NK-92 treated with Interleukin-12 subunit alpha and Interleukin-12 subunit beta, amount 100 ng/mL, for 24 hours (cell line): Measurements from ENCODE around the gene TLCD5.

Experiments
- DNase-seq: peaks from one replicate; lab custom pipeline; 2025; lab: John Stamatoyannopoulos, UW

TLCD5 gene

DNA sequence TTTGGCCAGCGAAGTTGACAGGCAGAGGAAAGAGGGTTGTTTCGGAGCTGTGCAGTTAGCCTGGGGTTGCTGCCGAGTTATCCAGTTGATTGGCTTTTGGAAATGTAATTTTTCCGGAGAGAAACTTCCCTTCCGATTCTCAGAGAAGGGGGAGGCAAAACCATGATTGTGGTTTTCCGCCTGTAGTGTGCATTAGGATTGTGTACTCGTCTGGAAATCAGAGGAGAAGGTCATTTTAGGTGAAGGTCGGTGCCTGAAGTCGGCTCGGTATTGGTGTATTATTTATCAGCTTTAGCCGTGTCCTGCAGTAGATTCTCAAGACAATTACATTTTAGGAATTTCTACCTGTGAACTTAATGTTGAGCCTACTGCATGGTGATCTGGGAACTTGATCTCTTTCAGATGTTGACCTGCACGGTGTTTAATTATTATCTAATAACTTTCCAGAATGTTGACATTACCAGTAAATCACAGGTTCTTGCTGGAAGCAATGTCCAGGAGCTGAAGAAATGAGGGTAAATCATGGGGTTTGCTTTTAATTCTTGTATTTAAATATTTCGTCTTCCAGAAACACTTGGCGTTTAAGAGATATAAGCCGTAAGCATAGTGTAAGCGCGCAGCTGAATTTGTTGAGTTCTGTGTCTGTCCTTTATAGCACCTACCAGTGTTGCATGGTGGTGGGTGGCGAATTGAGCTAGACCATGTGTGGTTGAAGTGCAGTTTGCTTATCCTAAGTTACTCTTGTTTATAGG is 12.4 kb downstream of the TLCD5 start:
- no peak for DNase-seq

- DNase-seq, result no peak
Measured at GRCh38 chr11:120338107-120338933, 13.2 kb downstream of the TLCD5 start.

DNA sequence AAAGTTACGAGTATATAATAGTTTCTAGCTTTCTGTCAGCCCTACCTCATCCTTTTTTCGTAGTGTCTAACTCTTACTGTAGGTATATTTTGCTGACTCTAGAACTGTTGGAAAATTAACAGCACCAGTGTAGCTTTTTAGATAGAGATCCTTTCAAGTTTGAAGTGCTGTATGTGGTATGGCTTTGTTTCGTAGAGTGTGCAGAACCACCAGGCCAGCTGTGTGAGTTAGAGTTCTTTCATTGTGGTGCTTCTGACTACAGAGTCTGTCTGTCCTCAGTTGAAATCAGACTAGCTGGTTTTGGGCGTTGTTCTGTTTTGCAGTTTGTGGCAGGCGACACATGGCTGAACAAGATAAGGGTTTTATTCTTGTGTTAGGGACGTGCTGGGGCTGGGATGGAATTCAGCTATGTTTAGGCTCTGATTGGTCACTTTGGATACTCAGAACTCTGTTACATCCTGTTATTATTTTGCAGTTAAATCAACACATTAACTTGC is 14.3 kb downstream of the TLCD5 start:
- DNase-seq, result peak; percentile 4

DNA sequence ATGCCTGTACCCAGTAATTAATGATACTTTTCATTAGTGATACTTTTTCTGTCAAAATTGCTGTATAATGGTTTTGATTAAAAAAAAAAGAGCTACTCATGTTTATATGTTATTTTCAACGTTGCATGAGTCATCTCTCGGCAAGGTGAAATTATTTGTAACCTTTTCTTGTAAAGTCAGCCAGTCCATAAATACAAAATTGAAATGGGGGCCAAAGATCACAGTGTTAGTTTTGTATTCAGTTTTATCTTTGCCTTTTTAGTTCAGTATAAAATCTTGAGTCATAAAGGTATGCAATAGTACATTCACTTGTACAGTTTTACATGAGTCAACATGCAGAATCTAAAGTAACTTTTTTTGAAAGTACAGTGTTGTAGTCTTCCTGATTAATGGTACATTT is 15.4 kb downstream of the TLCD5 start:
- no peak for DNase-seq

GRCh38 chr11:120342226-120342625 is 17.1 kb downstream of the TLCD5 start:
- no peak for DNase-seq

DNA sequence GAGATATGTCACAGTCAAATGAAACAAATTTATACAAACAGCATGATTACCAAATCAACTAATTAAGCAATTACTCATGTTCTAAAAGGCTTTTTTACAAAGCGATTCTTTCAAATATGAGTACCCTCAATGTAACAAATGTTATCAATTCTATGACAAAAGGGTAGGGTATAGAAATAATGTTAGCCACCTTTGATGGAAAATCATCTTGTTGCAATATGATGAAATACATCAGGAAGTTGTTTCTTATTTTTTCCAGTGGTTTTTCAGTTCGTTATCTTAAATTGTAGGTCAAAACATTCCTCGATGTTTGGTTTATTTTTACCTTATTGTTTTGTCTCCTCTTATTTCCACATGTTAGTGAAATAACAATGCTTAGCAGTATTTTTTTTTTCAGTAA is 17.6 kb downstream of the TLCD5 start:
- DNase-seq, result no peak

DNA sequence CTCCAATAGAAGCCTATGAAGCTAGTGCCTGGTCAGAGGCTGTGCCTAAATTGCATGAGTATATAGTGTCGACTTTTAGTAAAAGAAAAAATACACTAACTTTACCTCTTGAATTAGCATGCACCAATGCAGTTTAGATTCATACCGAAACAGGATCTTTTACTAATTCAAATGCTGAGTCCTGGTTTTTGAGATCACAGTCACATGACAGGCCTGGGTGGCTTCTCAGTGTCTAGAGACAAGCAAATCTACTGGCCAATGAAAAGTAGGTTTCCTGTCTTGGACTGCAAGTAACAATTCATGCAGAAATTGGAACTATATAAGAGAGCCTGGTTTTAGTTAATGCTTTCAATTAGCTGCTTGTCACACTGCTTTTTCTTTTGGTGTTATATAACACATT is 18.3 kb downstream of the TLCD5 start:
- no peak for DNase-seq

DNA sequence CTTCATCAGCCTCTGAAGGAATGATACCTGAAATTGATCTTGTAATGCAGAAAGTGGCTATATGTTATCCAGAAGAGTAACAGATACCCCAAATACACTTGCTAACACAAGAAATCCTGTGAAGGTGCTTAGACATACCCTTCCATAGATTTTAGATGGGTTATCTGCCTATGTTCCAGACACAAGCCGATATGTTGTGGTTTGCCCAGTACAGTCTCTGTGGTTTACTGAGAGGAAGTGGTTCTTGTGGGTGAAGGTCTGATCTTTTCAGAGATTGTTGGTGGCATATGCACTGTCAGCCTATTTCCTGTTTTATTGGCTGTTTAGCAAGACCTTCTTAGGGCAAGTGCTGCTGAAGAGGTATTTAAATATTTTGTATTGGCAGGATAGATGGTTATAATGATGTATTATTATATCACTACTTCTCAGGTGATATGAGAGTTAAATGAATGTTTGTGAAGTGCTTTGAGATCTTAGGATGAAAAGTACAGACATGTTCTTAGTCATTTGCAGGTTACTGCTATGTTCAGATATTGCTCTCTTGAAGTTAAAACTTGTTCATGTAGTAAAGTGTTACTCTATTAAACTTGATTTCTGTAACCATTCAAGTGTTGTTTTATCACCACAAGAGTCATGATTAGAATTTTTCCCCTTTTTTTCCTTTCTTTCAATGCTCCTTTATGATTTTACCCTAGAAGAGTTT is 19.4 kb downstream of the TLCD5 start:
- peak; percentile 50 for DNase-seq

GRCh38 chr11:120346233-120346632 is 21.1 kb downstream of the TLCD5 start:
- no peak for DNase-seq

DNA sequence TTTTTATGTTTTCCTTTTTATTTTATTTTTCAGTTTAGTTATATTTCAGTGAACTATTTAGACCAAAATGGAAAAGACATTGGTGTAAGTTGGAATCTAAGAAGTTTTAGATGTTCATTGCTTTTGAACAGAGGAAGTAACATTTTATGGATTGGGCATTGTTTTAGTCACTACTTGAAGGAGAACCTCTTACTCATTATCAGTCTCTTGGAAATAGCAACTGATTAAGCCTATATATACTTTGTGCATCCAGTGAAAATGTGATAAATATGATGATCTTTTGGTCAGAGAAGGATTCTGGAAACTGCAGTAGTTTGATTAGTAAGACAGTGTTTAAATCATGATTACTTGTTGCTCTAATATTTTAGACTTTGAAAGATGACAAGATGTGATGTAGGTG is 25.5 kb downstream of the TLCD5 start:
- no peak for DNase-seq

- DNase-seq, result no peak
Measured at GRCh38 chr11:120352405-120352804, 27.3 kb downstream of the TLCD5 start.

- DNase-seq, result no peak
Measured at GRCh38 chr11:120354068-120354467, 29.0 kb downstream of the TLCD5 start.

DNA sequence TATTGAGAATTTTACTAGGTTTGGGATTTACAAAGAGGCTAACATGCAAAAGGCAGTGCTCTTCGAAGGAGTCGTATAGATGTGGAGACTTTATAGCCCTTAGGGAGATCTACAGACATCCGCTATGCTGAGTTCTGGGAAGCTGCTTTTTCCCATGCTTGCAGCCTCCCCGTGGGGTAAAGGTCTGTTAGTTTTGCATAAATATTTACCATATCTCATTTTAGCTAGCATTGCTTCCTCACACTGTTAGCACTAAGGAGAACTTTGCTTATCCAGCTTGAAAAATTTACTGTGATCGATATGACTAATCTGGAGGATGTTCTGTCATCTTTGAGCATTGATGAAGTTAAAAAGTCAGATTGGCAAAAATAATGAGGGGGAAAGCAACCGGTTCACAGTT is 29.7 kb downstream of the TLCD5 start:
- no peak for DNase-seq

GRCh38 chr11:120357620-120358019 is 32.5 kb downstream of the TLCD5 start:
- no peak for DNase-seq

GRCh38 chr11:120358729-120359128 is 33.6 kb downstream of the TLCD5 start:
- DNase-seq, result no peak

DNA sequence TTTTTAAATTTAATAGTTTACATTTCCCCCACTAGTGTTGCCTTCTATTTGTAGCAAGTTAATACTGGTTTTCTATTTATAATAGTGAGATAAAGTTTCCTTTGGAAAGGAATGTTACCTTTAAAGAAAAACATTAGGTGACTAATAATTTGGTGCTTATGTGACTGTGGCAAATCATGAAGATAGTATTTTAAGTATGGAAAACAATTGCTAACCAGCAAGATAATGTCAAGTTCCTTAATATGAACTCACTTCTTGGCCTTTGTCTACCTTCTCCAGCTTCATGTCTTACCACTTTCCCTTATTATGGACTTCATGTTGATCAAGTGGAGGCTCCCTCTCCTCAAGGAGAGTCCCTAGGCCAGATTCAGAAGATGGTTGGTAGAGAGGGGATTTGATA is 38.3 kb downstream of the TLCD5 start:
- no peak for DNase-seq

- no peak for DNase-seq
Measured at GRCh38 chr11:120365512-120365911, 40.4 kb downstream of the TLCD5 start.

DNA sequence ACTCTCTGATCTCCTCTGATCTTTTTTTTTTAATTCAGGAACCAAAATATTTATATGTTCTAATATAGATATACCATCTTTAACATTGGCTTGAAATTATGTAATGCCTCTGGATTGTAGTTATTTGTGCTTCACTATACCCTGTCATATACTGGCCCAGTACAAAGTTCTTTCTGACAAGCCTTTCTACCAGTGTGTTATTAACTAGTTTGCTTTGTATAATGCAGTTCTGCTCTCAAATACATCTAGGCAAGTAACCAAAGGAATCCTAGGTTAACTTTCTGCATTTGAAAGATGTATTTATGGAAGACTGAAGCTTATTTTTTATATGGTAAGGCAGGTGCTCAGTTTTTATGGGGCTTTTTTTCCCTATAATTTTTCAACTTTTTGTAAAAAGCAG is 47.2 kb downstream of the TLCD5 start:
- no peak for DNase-seq

DNA sequence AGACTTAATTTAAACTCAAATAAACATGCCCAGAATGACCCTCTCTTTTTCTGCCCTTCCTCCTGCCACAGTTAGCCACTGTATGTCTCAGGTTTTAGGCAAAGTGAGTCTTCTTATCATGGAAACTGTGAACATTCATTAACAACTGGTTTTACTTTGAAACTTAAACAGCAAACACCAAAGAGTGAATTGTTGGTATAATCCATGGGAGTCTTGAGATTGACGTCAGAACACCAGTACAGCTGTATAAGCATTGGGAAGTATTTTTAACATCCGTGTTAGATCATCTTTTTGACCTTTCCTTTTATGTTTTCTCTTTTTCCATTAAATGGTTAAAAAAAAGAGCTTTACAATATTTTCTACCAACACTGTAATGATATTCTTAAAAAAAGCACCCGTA is 50.0 kb downstream of the TLCD5 start:
- DNase-seq, result no peak

DNA sequence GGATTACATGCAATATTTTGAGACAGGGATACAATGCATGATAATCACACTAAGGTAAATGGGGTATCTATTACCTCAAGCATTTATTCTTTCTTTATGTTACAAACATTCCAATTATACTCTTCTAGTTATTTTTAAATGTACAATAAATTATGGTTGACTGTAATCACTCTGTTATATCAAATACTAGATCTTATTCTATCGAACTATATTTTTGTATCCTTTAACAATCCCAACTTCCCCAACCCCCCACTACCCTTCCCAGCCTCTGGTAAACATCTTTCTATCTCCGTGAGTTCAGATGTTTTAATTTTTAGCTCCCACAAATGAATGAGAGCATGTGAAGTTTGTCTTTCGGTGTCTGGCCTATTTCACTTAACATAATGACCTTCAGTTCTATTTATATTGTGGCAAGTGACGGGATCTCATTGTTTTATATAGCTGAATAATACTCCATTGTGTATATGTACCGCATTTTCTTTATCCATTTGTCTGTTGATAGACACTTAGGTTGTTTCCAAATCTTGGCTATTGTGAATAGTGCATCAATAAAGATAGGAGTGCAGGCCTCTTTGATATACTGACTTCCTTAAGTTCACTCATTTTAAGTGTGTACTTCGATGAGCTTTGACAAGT is 51.6 kb downstream of the TLCD5 start:
- DNase-seq, result no peak

DNA sequence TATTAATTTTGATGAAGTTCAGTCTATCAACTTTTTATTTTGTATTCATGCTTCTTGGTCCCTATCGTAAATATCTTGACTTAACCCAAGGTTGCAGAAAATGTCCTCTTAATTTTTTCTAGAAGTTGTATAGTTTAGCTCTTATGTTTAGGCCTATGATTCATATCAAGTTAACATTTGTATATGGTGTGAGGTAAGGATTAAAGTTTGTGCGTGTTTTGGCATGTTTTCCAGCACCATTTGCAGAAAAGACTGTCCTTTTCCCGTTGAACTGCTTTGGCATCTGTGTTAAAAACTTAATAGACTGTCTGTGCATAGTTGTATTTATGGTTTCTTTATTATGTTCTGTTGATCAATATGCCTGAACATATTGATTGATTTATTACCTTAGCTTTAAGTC is 53.4 kb downstream of the TLCD5 start:
- no peak for DNase-seq

GRCh38 chr11:120381401-120381800 is 56.3 kb downstream of the TLCD5 start:
- DNase-seq, result no peak
